Measurements from ENCODE around the gene VPS52.

The VPS52 gene

GRCh38 chr6:33271468-33272274 is at the start of gene VPS52, which contains the start of gene RPS18:
VPS52 (minus strand) TSS chr6:33271876; CDS start chr6:33271675, 201 bp downstream.
RPS18 (plus strand) TSS chr6:33272075; CDS start chr6:33272120, 45 bp downstream.
- peak; percentile 95 for DNase-seq

GRCh38 chr6:33321227-33321626 is 49.6 kb upstream of the VPS52 start:
- no peak for DNase-seq

GRCh38 chr6:33320315-33321181 is 48.9 kb upstream of the VPS52 start:
- DNase-seq = no peak

DNA sequence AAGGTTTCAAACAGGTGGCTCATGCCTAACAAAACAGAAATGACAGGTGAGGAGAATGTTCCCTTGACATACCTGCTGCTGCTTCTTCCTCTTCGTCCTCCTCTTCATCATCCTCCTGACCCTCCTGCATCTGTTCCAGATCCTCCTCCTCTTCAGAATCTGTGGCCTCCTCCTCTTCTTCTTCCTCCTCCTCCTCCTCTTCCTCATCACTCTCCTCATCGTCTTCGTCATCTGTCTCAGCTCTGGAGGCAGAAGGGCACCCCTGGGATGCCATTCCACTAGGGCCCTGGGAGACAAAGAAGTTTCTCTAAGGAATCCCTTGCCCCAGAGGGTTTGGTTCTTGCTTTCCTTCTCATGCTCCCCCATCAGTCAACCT is 48.3 kb upstream of the VPS52 start:
- DNase-seq = no peak

- DNase-seq = no peak
These were observed 46.9 kb upstream of the VPS52 start for GRCh38 chr6:33318426-33319073.

DNA sequence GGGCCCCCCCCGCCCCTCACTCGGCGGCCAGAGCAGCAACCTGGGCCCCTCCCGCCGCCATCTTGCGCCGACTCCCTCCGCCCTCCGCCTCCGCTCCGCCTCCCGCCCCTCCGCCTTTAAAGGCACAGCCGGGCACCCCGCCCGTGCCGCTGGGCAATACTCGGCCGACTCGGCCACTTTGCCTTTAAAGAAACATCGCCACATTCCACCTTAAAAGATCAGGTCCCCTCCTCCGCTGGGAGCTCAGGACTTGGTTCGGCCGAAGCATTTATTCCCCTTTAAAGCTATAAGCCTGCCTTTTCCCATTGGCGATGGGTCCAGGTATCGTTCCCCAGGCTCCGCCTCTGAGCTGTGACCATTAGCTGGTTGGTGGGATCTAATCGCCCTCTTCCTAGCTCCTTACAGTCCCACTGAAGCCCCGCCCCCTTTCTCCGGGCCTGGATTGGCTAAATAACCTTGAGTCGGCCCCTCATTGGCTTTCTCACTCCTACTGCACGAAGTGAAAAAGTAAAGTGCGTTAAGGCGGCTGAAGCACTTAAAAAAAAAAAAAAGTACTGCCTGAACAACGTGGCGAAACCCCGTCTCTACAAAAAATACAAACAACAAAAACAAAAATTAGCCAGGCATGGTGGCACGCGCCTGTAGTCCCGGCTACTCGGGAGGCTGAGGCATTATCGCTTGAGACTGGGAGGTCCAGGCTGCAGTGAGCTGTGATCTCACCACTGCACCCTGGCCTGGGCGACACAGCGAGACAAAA is 46.2 kb upstream of the VPS52 start, which contains the start of gene ZBTB22:
Gene ZBTB22, minus strand, starts transcription at position 76 of the 757 bp plus-strand sequence. CDS start 828 bp downstream, outside the sequence.
- peak; percentile 96 for DNase-seq

- DNase-seq = no peak
These were observed 45.7 kb upstream of the VPS52 start for GRCh38 chr6:33317419-33317668.

GRCh38 chr6:33316603-33317418 is 45.1 kb upstream of the VPS52 start:
- no peak for DNase-seq

GRCh38 chr6:33315793-33316602 is 44.3 kb upstream of the VPS52 start:
- DNase-seq = no peak

- no peak for DNase-seq
These were observed 43.5 kb upstream of the VPS52 start for GRCh38 chr6:33314943-33315792.

DNA sequence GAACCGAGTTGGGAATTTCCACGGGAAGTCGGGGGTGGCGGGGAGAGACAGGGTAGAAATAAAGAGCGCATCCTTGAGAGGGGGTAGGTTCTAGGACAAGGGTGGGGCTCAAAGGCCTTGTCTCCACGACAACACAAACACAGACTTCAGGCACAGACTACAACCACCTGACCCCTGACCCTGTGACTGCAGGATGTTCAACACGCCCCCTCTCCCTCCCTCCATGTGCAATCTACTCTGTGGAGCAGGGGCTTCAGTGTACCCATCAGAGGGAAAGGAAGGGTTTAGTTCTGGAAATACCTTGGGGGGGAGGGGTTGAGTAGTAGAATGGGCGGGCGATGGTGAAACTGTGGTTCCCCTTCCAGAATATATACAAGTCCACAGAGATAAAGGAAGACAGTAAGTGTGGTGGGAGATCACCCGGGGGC is 42.9 kb upstream of the VPS52 start:
- DNase-seq = peak; percentile 25

DNA sequence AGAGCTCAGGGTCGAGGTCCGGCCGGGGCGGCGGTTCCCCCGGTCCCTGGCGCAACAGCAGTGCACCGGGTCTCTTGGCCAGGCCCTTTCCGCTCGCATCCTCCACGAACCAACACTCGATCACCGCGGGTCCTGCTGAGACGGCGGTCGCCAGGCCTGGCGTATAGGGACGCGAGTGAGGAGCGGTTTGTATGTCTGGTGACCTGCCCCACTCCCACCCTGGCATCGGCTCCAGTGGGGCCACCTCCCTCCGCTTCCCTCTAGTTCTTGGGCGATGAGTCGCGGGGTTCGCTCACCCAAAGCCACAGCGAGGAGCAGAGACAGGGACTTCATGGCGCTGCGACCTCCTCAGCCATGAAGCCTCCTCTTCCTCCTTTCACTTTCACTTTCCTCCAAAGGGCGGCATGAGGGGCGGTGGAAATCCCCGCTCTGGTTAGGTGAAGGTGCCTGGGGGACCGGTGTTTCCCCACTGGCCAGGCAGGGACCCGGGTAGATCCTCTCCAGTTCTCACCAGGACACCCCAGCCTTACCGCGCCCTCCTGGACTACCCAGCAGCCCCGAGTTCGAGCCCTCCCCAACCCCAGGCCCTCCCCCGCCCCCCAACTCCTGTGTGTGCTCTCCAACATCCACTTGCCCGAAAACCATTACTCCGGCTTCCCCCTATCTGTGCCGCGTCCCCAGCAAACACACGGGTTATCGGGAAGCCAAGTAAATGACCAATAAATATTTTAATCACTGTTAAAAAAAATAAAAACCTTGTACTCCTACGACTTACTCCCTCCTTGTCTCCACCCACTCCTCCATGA is 42.2 kb upstream of the VPS52 start, which contains the start of gene TAPBP:
Gene TAPBP, minus strand, starts transcription at position 370 of the 806 bp plus-strand sequence. Its CDS starts 37 bp downstream, at position 333.
- DNase-seq = peak; percentile 51

GRCh38 chr6:33313105-33313708 is 41.5 kb upstream of the VPS52 start:
- peak; percentile 51 for DNase-seq

- DNase-seq = peak; percentile 33
These were observed 40.9 kb upstream of the VPS52 start for GRCh38 chr6:33312361-33313104.

GRCh38 chr6:33306356-33306755 is 34.7 kb upstream of the VPS52 start:
- DNase-seq = no peak

DNA sequence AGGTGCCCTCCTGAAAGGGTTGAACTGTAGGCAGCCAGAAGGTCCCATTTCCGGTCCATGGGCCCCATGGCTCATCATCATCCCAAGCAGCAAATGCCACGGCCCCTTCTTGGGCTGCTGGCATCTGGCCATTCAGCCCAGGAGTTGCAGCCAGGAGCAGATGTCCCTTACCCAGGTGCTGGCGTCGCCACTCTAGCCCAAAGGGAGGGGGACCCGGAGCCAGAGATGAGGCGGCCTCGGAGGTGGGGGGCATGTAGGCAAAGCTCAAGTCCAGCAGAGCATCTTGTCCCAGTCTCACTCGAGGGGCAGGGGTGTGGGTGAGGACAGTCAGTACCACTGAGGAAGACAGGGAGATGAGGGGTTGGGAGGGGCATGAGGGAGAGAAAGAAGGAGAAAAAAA is 33.4 kb upstream of the VPS52 start:
- DNase-seq = no peak

- DNase-seq = no peak
These were observed 32.5 kb upstream of the VPS52 start for GRCh38 chr6:33304216-33304615.

GRCh38 chr6:33301877-33302276 is 30.2 kb upstream of the VPS52 start:
- no peak for DNase-seq

Measured in GDM1 (cell line).